ENCODE results near the gene SPIB. TPM values are rescaled to one million over a fixed set of nuclear protein-coding genes. Genes with fewer than 3 reads are reported as not detected.
"Not testable (repeated sequence)": the region's sequence is repeated elsewhere in the genome, so short reads cannot be mapped to it uniquely, and the experiment has no call there.

The SPIB gene
- polyA plus RNA-seq, 1 donor, result 0.71 TPM

DNA sequence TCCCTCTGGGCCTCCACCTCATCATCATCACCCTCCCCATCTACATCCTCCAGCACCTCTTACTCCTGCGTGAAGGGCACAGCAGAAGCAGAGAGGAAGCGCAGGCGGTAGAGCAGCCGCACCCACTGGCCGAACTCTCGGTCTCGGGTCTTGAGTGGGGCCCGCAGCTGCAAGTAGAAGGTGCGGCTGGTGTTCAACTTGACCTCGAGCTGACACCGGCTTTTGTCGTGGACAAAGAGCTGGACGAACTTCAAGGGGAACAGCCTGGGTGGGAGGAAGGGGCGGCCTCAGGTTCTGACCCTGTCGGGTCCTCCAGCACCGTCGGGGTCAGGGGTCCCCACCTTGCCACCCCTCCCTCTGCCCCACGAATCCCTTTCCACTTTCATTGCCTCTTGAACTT lies 48.8 kb downstream of the SPIB start:
- DNase-seq (ENCODE audit: low read depth), result no peak

DNA sequence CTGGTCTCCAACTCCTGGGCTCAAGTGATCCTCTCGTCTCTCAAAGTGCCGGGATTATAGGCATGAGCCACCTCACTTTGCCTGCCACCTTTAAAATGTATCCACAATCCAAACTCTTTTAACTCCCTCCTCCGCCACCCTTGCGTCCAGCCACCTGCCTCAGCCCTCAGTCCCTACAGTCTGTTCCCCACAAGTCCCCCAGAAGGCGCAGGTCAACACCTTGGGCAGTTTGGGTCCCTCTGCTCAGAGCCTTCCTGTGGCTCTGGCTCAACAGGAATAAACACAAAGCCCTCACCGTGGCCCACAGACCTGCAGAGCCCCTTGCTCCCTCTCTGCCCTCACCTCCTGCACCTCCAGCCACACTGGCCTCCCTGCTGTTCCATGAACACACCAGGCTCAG lies 50.1 kb downstream of the SPIB start:
- DNase-seq (ENCODE audit: low read depth), result no peak

DNA sequence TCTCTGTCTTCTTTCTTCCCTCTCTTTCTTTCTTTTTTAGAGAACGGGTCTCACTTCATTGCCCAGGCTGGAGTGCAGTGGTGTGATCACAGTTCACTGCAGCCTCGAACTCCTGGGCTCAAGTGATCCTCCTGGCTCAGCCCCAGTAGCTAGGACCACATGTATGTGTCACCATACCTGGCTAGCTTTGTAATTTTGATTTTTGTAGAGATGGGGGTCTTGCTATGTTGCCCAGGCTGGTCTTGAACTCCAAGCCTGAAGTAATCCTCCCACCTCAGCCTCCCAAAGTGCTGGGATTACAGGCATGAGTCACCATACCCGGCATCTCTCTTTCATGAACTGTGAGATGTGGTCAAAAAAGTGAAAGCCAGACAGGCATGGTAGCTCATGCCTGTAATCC lies 54.6 kb downstream of the SPIB start:
- DNase-seq (ENCODE audit: low read depth), result not testable (repeated sequence)

DNA sequence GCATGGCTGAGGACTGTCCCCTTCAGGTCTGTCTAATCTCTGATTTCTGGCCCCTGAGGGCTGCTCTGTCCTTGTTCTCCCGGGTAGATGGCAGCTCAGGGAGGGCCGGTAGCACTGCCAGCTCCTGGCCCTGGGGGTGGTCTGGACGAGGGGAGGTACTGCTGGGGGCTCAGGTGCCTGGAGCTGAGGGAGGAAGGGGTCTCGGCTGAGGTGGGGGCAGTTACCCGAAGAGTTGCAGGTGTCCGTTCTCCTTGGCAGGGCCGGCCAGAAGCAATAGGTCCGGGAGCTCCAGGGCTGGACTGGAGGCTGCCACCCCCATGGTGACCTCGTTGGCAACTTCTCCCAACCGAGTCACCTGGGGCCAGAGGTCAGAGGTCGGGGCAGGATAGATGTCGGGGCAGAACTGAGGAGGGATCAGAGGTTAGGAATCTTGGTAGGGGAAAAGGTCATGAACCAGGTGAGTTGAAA lies 56.4 kb downstream of the SPIB start:
- no peak for DNase-seq (ENCODE audit: low read depth)

DNA sequence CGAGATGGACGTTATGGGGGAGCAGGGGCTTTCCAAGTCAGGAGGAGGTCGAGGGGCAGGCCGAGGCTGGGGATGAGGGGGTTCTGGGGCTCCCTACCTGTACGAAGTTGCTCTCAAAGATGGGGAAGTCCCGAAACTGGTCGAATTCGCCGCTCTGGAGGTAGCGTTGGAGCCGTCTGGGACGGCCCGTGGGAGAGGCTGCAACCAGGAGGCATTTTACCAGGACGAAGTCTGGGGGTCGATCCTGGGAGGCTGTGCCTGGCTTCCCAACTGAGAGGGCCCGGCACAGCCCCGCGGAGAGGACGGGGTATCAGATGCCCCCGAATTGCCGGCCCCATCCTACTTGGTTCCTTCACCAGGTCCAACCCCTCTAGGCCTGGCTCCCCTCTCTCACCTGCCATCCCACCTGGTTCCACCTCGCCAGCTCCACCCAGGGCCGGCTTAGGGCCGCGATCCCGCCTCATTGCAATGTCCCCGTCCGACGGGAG lies 57.0 kb downstream of the SPIB start:
- DNase-seq (ENCODE audit: low read depth), result no peak

DNA sequence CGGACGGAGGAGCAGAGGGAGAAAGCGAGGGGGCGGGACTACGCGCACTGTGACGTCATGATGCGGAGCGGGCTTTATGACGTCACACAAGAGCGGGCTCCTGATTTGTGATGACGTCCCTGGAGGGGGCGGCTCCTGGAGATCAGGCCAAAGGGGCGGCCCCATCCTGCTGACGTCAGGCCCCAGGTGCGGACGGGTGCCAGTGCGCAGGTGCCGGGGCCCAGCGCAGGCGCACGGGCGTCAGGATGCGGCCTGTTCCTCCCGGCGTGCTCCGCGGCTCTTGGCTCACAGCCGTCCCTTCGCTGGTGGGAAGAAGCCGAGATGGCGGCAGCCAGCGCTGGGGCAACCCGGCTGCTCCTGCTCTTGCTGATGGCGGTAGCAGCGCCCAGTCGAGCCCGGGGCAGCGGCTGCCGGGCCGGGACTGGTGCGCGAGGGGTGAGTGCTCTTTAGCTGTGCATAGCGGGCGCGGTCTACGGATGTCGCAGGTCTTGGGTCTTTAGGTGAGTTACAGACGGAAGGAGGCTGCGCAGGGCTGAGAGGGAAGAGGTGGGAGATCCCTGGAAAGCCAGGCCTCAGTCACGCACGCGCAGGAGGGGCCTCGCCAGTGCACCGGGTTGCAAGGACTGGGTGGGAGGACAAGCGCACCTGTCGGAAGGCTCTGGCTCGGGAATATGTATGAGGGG lies 57.6 kb downstream of the SPIB start, which contains the start of the genes EMC10 and GARIN5A:
Gene EMC10, plus strand, starts transcription at position 284 of the 683 bp plus-strand sequence. Its CDS starts 38 bp downstream, at position 322.
Gene GARIN5A, minus strand, starts transcription at position 625 of the 683 bp plus-strand sequence. Its CDS starts 460 bp downstream, at position 165.
- DNase-seq (ENCODE audit: low read depth), result peak; percentile 70

DNA sequence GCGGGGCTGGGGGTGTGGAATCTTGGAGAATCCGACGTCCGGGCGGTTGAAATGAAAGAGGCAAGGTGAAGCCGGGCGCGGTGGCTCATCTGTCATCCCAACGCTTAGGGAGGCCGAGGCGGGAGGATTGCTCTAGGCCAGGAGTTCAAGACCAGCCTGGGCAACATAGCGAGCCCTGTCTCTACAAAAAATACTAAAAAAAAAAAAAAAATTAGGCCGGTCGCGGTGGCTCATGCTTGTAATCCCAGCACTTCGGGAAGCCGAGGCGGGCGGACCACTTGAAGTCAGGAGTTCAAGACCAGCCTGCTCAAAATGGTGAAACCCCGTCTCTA lies 58.1 kb downstream of the SPIB start:
- DNase-seq (ENCODE audit: low read depth), result no peak

- DNase-seq (ENCODE audit: low read depth), result no peak
Observed at GRCh38 chr19:50477751-50478515, 59.2 kb downstream of the SPIB start.

GRCh38 chr19:50478901-50479715 lies 60.4 kb downstream of the SPIB start:
- no peak for DNase-seq (ENCODE audit: low read depth)

GRCh38 chr19:50479761-50480251 lies 61.1 kb downstream of the SPIB start:
- DNase-seq (ENCODE audit: low read depth), result no peak

DNA sequence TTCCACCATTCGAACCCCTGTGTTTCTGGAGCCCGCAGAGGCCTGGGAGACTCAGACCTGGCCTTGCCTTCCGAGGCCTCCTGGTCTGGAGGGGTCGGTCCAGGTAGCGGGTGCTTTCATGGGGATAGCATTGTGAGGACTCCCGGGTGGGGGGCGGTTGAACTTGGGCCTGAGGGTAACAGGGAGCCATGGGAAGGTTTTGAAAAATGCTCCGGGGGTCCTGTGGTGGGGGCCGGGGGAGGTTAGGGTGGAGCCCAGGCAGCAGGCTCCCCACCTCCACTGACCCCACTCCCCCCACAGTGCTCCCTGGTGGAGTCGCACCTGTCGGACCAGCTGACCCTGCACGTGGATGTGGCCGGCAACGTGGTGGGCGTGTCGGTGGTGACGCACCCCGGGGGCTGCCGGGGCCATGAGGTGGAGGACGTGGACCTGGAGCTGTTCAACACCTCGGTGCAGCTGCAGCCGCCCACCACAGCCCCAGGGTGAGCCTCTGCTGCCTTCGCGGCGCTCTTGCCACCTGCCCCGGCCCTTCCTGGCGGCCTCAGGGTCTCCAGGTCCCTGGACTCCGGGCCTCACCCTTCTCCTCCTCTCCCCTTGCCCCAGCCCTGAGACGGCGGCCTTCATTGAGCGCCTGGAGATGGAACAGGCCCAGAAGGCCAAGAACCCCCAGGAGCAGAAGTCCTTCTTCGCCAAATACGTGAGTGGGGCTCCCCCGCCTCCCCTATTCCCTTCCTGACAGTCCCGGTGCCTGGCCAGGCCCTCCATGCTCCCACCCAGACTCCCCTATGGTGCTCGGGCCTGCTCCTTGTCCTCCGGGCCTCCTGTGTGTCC lies 61.8 kb downstream of the SPIB start:
- no peak for DNase-seq (ENCODE audit: low read depth)

Other genes starting within 250 kb of the SPIB start
- 53.2 TPM for gene MYH14, start 215.3 kb upstream of the SPIB start, polyA plus RNA-seq (ENCODE audit: insufficient read length)
- 1.3 TPM for gene KCNC3, start 89.6 kb upstream of the SPIB start, polyA plus RNA-seq (ENCODE audit: insufficient read length)
- gene NAPSA, start 53.3 kb upstream of the SPIB start, polyA plus RNA-seq (ENCODE audit: insufficient read length), result 1.2 TPM
- gene NR1H2, start 42.5 kb upstream of the SPIB start, polyA plus RNA-seq (ENCODE audit: insufficient read length), result 20.9 TPM
- gene POLD1, start 34.6 kb upstream of the SPIB start, polyA plus RNA-seq (ENCODE audit: insufficient read length), result 15.2 TPM
- gene MYBPC2, start 14.0 kb downstream of the SPIB start, polyA plus RNA-seq (ENCODE audit: insufficient read length), result 67.9 TPM
- 117 TPM for gene EMC10, start 57.6 kb downstream of the SPIB start, polyA plus RNA-seq (ENCODE audit: insufficient read length)
- gene GARIN5A, start 57.9 kb downstream of the SPIB start, polyA plus RNA-seq (ENCODE audit: insufficient read length), result 5.7 TPM
- gene JOSD2, start 92.3 kb downstream of the SPIB start, polyA plus RNA-seq (ENCODE audit: insufficient read length), result 24.6 TPM
- gene ASPDH, start 95.0 kb downstream of the SPIB start, polyA plus RNA-seq (ENCODE audit: insufficient read length), result 1.4 TPM
- 8.5 TPM for gene LRRC4B, start 149.5 kb downstream of the SPIB start, polyA plus RNA-seq (ENCODE audit: insufficient read length)
- 0.42 TPM for gene SYT3, start 220.9 kb downstream of the SPIB start, polyA plus RNA-seq (ENCODE audit: insufficient read length)
- gene C19orf81, start 230.5 kb downstream of the SPIB start, polyA plus RNA-seq (ENCODE audit: insufficient read length), result 3.8 TPM

Measured in forelimb muscle (tissue), 1 donor.